KOPT-K1 (cell line): ENCODE results near the gene HDAC11.
"Not testable (repeated sequence)": the region's sequence is repeated elsewhere in the genome, so short reads cannot be mapped to it uniquely, and the experiment has no call there.

ENCODE experiments used
- H3K27ac ChIP-seq: fragments of 200-600 bp; sonication (generic); 2 replicates; pipeline ENCODE4 v1.5.1; 2016; ENCODE audit warnings: antibody characterized with exemption, mild to moderate bottlenecking, low read depth, low read length; ENCODE audit not compliant: poor library complexity, severe bottlenecking
- H3K36me3 ChIP-seq: fragments of 200-600 bp; sonication (generic); 2 replicates; pipeline ENCODE4 v1.5.1; 2017; ENCODE audit warnings: antibody characterized with exemption, mild to moderate bottlenecking, low read length, moderate library complexity; ENCODE audit not compliant: insufficient read depth
- H3K9me3 ChIP-seq: fragments of 200-600 bp; sonication (generic); 2 replicates; pipeline ENCODE4 v1.5.1; 2017; ENCODE audit warnings: antibody characterized with exemption, low read length, mild to moderate bottlenecking; ENCODE audit not compliant: insufficient read depth, poor library complexity, severe bottlenecking

The HDAC11 gene, protein sequence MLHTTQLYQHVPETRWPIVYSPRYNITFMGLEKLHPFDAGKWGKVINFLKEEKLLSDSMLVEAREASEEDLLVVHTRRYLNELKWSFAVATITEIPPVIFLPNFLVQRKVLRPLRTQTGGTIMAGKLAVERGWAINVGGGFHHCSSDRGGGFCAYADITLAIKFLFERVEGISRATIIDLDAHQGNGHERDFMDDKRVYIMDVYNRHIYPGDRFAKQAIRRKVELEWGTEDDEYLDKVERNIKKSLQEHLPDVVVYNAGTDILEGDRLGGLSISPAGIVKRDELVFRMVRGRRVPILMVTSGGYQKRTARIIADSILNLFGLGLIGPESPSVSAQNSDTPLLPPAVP

DNA sequence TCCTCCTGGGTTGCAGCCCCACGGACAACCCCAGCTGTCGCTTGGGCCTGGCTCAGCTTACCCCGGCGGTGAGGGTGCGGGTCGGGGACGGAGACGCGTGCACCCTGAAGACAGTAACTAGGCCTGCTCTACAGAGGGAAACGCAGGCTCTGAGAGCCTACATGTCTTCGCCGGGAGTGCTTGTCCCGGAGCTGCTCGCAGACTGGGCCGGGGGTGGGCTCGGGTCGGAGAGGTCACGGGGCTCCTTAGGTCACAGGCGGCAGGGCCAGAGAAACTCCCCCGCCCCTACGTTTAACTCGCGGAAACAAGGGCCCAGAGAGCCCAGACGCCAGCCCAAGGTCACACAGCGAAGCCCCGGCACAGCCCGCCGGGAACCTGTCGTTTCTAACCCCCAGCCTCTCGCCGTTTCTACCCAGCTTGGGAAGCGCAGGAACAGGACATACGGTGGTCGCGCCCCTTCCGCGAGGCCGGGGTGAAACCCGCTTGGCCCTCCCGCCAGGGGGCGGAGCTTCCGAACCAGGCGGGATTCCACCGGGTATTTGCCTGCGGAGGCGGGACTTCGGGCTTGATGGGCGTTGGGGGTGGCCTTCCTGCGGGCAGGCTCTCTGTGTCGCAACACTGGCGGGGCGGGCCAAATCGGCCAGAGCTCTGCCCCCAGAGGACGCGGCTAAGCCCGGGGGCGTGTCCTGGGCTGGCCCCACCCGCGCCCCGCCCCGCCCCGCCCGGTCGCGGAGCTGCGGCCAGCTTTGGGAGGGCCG, at the start of gene HDAC11:
Gene HDAC11, plus strand, starts transcription at position 725 of the 758 bp plus-strand sequence. CDS start 42 bp downstream, outside the sequence.
- Histone ChIP-seq H3K27ac (peak within 1 kb of the TSS; percentile 68), H3K36me3 (no peaks in the 10 kb centered on the region), H3K9me3 (no peaks in the 10 kb centered on the region)

DNA sequence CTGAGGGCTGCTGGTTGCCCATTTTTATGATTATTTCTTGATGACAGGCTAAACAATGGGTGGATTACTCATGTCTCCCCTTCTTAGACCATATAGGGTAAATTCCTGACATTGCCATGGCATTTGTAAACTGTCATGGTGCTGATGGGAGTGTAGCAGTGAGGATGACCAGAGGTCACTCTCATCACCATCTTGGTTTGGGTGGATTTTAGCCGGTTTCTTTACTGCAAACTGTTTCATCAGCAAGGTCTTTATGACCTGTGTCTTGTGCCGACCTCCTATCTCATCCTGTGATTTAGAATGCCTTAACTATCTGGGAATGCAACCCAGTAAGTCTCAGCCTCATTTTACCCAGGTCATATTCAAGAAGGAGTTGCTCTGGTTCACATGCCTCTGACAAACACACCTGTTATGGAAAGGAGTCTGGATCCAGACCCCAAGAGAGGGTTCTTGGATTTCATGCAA, 49.7 kb upstream of the HDAC11 start:
- not testable (repeated sequence) for H3K27ac ChIP-seq, H3K9me3 ChIP-seq

GRCh38 chr3:13432093-13432492, 48.0 kb upstream of the HDAC11 start:
- Histone ChIP-seq H3K27ac (no peak overlapping the region), H3K36me3 (no peaks in the 10 kb centered on the region), H3K9me3 (peaks cover 9% of the 10 kb centered on the region)

More for the DNA sequence above, 49.7 kb upstream of the HDAC11 start:
- H3K36me3 ChIP-seq = not testable (repeated sequence)

DNA sequence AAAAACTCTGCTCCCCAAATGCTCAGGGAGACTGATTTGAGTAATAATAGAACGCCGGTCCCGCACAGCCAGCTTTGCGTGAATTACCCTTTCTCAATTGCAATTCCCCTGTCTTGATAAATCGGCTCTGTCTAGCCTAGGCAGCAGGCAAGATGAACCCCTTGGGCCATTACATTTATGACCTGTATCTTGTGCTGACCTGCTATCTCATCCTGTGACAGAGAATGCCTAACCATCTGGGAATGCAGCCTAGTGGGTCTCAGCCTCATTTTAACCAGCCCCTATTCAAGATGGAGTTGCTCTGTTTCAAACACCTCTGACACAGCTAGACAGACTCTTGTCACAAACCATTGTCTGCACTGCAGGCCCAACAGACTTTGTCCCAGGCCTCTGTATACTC, 46.2 kb upstream of the HDAC11 start:
- H3K36me3 ChIP-seq = no peaks in the 10 kb centered on the region
- H3K27ac ChIP-seq = no peak overlapping the region
- peaks cover 9% of the 10 kb centered on the region for H3K9me3 ChIP-seq

- H3K27ac ChIP-seq, H3K9me3 ChIP-seq, H3K36me3 ChIP-seq: not testable (repeated sequence)
These were observed 43.9 kb upstream of the HDAC11 start for GRCh38 chr3:13436213-13436612.

- H3K36me3 ChIP-seq = no peaks in the 10 kb centered on the region
- no peaks in the 10 kb centered on the region for H3K9me3 ChIP-seq
- H3K27ac ChIP-seq = no peak overlapping the region
These were observed 39.8 kb upstream of the HDAC11 start for GRCh38 chr3:13440204-13440817.

- H3K9me3 ChIP-seq, H3K36me3 ChIP-seq: not testable (repeated sequence)
These were observed 37.2 kb upstream of the HDAC11 start for GRCh38 chr3:13442882-13443281.

GRCh38 chr3:13451301-13451673, 28.8 kb upstream of the HDAC11 start:
- H3K27ac ChIP-seq = peak overlapping the region; percentile 23
- no peaks in the 10 kb centered on the region for H3K36me3 ChIP-seq
- no peaks in the 10 kb centered on the region for H3K9me3 ChIP-seq

More at GRCh38 chr3:13442882-13443281, 37.2 kb upstream of the HDAC11 start:
- not testable (repeated sequence) for H3K27ac ChIP-seq

DNA sequence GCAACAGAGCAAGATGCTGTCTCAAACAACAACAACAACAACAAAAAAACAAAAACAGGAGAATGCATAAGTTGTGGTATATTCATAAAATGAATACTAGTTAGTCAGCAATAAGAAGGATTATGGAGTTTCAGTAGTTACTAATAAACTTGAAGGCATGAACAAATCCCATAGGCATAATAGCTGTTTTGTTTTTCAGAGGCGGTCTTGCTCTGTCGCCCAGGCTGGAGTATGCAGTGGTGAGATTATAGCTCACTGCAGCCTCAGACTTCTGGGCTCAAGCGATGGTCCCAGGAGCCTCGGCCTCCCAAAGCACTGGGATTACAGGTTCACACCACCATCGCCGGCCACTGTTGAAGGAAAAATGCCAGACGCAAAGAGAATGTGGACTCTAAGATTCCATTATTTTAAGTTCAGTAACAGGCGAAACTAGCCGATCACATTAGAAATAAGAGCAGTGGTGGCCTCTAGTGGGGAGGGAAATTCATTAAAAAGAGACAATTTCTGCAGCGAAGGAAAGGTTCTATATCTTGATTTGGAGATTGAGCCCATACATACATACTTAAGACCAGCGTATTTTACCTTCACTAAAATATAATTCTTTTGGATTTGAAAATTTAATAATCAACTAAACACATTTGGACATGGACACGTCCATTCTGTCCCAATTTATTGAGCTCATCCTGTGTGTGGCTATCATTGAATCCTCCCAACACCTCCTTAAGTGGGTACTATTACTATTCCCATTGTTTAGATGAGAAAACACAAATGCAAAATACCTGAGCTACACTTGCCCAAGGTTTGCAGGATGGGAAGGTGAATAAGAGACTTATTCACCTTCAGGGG, 27.4 kb upstream of the HDAC11 start:
- Histone ChIP-seq H3K27ac (no peak overlapping the region), H3K9me3 (no peaks in the 10 kb centered on the region), H3K36me3 (no peaks in the 10 kb centered on the region)

- Histone ChIP-seq H3K36me3 (no peaks in the 10 kb centered on the region), H3K27ac (no peak overlapping the region), H3K9me3 (no peaks in the 10 kb centered on the region)
These were observed 24.5 kb upstream of the HDAC11 start for GRCh38 chr3:13455644-13456043.

GRCh38 chr3:13457593-13457992, 22.5 kb upstream of the HDAC11 start:
- no peak overlapping the region for H3K27ac ChIP-seq
- no peaks in the 10 kb centered on the region for H3K36me3 ChIP-seq
- no peaks in the 10 kb centered on the region for H3K9me3 ChIP-seq

- Histone ChIP-seq H3K36me3 (no peaks in the 10 kb centered on the region), H3K9me3 (no peaks in the 10 kb centered on the region), H3K27ac (no peak overlapping the region)
These were observed 20.3 kb upstream of the HDAC11 start for GRCh38 chr3:13459605-13460340.

DNA sequence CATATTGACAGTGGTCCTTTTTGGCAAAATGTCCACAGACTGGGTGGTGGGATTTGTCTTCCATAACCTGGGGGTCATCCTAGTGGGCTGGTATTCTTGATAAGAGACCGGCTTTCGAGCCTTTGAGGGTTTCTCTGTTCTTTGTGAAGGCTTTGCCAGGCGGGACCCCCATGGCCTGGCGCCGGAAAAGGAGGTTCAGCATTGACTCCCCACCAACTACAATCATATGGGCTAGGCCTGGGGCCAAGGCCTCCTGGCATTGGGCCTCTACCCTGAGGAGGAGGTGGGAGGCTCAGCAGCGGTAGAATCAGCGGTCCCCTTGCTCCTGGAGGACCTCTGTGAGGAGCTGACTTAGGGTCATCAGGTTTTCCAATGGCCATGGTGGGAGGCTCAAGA, 19.8 kb upstream of the HDAC11 start:
- H3K9me3 ChIP-seq = no peaks in the 10 kb centered on the region
- H3K27ac ChIP-seq = no peak overlapping the region
- no peaks in the 10 kb centered on the region for H3K36me3 ChIP-seq
